Osteoblast (primary cell): ENCODE measurements around the gene RAB24. TPM values are rescaled to one million over a fixed set of nuclear protein-coding genes. Genes with fewer than 3 reads are reported as not detected.

Experiments
- DNase-seq: peaks from one replicate; pipeline ENCODE4 v3.0.0; 2011; ENCODE audit warnings: low spot score, mixed read lengths; ENCODE audit not compliant: insufficient read length; ENCODE audit errors: missing footprints
- H2AFZ ChIP-seq: 2 replicates; pipeline ENCODE4 v1.6.0; 2011; ENCODE audit warnings: mild to moderate bottlenecking, low read length
- H3K27ac ChIP-seq: 2 replicates; pipeline ENCODE4 v1.5.1; 2011; ENCODE audit warnings: mild to moderate bottlenecking, low read depth, low read length, moderate library complexity
- H3K27me3 ChIP-seq: 2 replicates; pipeline ENCODE4 v1.6.0; 2012; ENCODE audit warnings: mild to moderate bottlenecking, control low read depth, inconsistent platforms, low read length, moderate library complexity; ENCODE audit not compliant: insufficient read depth
- H3K36me3 ChIP-seq: 2 replicates; pipeline ENCODE4 v1.5.1; 2011; ENCODE audit warnings: mild to moderate bottlenecking, low read length, control low read depth, moderate library complexity; ENCODE audit not compliant: insufficient read depth
- H3K4me1 ChIP-seq: 2 replicates; pipeline ENCODE4 v1.5.1; 2011; ENCODE audit warnings: mild to moderate bottlenecking, low read length, control low read depth, moderate library complexity; ENCODE audit not compliant: insufficient read depth
- H3K4me2 ChIP-seq: 2 replicates; pipeline ENCODE4 v1.6.0; 2011; ENCODE audit warnings: mild to moderate bottlenecking, low read length; ENCODE audit not compliant: insufficient read depth
- H3K4me3 ChIP-seq: fragments of 200-600 bp; sonication (generic); 3 replicates; pipeline ENCODE4 v1.5.1; 2012; ENCODE audit warnings: mild to moderate bottlenecking, low read length, inconsistent platforms; ENCODE audit not compliant: insufficient read depth
- H3K79me2 ChIP-seq: 2 replicates; pipeline ENCODE4 v1.6.0; 2012; ENCODE audit warnings: mild to moderate bottlenecking, low read length, control low read depth, inconsistent platforms; ENCODE audit not compliant: insufficient read depth
- H3K9me3 ChIP-seq: 2 replicates; pipeline ENCODE4 v1.5.1; 2011; ENCODE audit warnings: low read depth, low read length, control low read depth
- H4K20me1 ChIP-seq: 2 replicates; pipeline ENCODE4 v1.6.0; 2012; ENCODE audit warnings: mild to moderate bottlenecking, low read length, control low read depth; ENCODE audit not compliant: insufficient read depth
- CTCF ChIP-seq: IDR thresholded peaks from 2 replicates; pipeline ENCODE4 v1.5.1; 2011; ENCODE audit warnings: mild to moderate bottlenecking, low read depth, low read length, moderate library complexity; ENCODE audit errors: extremely low read depth
- total RNA-seq: library from RNA; depleted of rRNA; stranded (reverse); fragments of >200 nt; gene quantifications from 2 replicates; pipeline ENCODE4 v1.2.3, GENCODE V29; 2012

The RAB24 gene
- total RNA-seq, 1 donor: 22.8 TPM

GRCh38 chr5:177314376-177315342 lies 11.1 kb upstream of the RAB24 start:
- Histone ChIP-seq H4K20me1 (peaks cover 31% of the 10 kb centered on the region), H3K79me2 (peaks cover 14% of the 10 kb centered on the region), H3K27ac (no peak overlapping the region), H2AFZ (no peak overlapping the region), H3K4me1 (peaks cover 26% of the 10 kb centered on the region), H3K4me2 (no peak overlapping the region), H3K9me3 (no peaks in the 10 kb centered on the region), H3K36me3 (peaks cover under 1% of the 10 kb centered on the region), H3K4me3 (no peak overlapping the region), H3K27me3 (no peaks in the 10 kb centered on the region)
- DNase-seq: peak; percentile 53
- no peak for TF ChIP-seq CTCF

GRCh38 chr5:177313561-177314259 lies 10.2 kb upstream of the RAB24 start:
- H4K20me1 ChIP-seq: peaks cover 31% of the 10 kb centered on the region
- no peaks in the 10 kb centered on the region for H3K9me3 ChIP-seq
- no peak overlapping the region for H2AFZ ChIP-seq
- H3K36me3 ChIP-seq: peaks cover 8% of the 10 kb centered on the region
- H3K79me2 ChIP-seq: peaks cover 19% of the 10 kb centered on the region
- no peaks in the 10 kb centered on the region for H3K27me3 ChIP-seq
- no peak overlapping the region for H3K4me3 ChIP-seq
- H3K27ac ChIP-seq: no peak overlapping the region
- DNase-seq: peak; percentile 41
- no peak overlapping the region for H3K4me2 ChIP-seq
- no peak for TF ChIP-seq CTCF
- H3K4me1 ChIP-seq: peaks cover 29% of the 10 kb centered on the region

GRCh38 chr5:177312649-177313181 lies 9.2 kb upstream of the RAB24 start:
- Histone ChIP-seq H3K36me3 (peaks cover 8% of the 10 kb centered on the region), H3K9me3 (no peaks in the 10 kb centered on the region), H3K27me3 (no peaks in the 10 kb centered on the region), H3K79me2 (peaks cover 19% of the 10 kb centered on the region), H3K27ac (peak overlapping the region; percentile 69), H3K4me2 (peak overlapping the region; percentile 95), H2AFZ (no peak overlapping the region), H3K4me3 (peak overlapping the region; percentile 80), H3K4me1 (peaks cover 29% of the 10 kb centered on the region), H4K20me1 (peaks cover 27% of the 10 kb centered on the region)
- peak; percentile 54 for DNase-seq
- no peak for TF ChIP-seq CTCF
